ENCODE measurements around the gene ESRRA.

DNA sequence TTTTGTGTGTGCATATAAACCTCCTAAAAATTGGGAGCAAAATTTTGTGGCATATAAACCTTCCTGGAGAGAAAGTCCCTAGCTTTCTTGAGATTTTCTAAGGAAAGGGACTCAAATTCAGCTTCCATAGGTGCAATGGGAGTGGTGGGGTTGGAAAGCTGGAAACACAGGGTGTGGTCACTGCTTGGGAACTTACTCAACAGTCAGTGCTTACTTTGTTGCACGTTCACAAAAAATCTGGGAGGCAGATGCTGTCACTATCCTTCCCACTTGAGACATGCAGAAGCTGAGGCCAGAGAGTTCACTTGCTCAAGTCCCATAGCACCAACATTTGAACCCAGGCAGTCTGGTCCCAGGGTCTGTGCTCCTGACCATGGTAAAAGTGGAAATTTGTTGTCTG, 9.1 kb upstream of the ESRRA start:
- TF ChIP-seq, protein P1, sequence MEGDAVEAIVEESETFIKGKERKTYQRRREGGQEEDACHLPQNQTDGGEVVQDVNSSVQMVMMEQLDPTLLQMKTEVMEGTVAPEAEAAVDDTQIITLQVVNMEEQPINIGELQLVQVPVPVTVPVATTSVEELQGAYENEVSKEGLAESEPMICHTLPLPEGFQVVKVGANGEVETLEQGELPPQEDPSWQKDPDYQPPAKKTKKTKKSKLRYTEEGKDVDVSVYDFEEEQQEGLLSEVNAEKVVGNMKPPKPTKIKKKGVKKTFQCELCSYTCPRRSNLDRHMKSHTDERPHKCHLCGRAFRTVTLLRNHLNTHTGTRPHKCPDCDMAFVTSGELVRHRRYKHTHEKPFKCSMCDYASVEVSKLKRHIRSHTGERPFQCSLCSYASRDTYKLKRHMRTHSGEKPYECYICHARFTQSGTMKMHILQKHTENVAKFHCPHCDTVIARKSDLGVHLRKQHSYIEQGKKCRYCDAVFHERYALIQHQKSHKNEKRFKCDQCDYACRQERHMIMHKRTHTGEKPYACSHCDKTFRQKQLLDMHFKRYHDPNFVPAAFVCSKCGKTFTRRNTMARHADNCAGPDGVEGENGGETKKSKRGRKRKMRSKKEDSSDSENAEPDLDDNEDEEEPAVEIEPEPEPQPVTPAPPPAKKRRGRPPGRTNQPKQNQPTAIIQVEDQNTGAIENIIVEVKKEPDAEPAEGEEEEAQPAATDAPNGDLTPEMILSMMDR (IDR thresholded peaks at IDR 0.05) = no peak
- no peak for TF ChIP-seq POLR2A (IDR thresholded peaks at IDR 0.05)
